SK-N-MC (cell line): ENCODE results near the gene POLDIP2.

Source experiments
- EZH2 ChIP-seq: fragments of 200-600 bp; sonication (generic); IDR thresholded peaks from one replicate; pipeline ENCODE4 v1.6.1; 2017; ENCODE audit warnings: antibody characterized with exemption
- POLR2AphosphoS5 ChIP-seq: IDR thresholded peaks from 2 replicates; pipeline ENCODE4 v1.6.1; 2012; ENCODE audit warnings: mild to moderate bottlenecking, low read depth, low read length, borderline replicate concordance

DNA sequence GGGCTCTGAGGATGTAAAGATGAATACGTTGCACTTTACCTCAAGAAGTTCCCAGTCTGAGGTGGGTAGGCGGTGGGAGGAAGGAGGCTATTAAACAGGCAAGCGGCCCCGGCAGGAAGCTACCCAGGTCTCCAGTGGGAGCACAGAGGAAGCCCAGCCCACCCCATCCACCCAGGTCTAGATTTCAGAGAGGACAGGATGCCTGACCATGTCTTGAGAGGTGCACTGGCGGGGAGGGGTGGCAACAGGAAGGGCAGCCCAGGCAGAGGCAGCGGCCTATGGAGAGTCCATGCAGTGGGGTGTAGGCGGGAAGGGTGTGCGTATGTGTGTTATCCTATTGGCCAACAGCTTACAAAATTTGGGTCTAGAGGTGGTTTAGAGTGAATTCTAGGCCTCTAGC, 28.1 kb upstream of the POLDIP2 start:
- no peak for TF ChIP-seq EZH2
- no peak for TF ChIP-seq POLR2AphosphoS5
